ENCODE data around the gene TPO. TPM values are rescaled to one million over a fixed set of nuclear protein-coding genes. Genes with fewer than 3 reads are reported as not detected.

The TPO gene
- total RNA-seq, 2 donors from 2014 or later: 0.80 to 0.94 TPM

GRCh38 chr2:1483551-1483950 is 70.3 kb downstream of the TPO start:
- Histone ChIP-seq H3K36me3 (no peaks in the 10 kb centered on the region), H3K9me3 (no peaks in the 10 kb centered on the region), H3K27me3 (no peaks in the 10 kb centered on the region), H3K4me3 (no peak overlapping the region), H3K4me1 (no peaks in the 10 kb centered on the region), H3K9ac (ENCODE audit: low read depth in 2 of 2, low read length in 2 of 2) (no peak overlapping the region), H3K27ac (no peak overlapping the region)
- no peak for TF ChIP-seq CTCF (IDR thresholded peaks at IDR 0.05)
- DNase-seq: no peak
- intact Hi-C loops (cut with DNase I): no loop called here

- Histone ChIP-seq H3K27me3 (no peaks in the 10 kb centered on the region), H3K36me3 (no peaks in the 10 kb centered on the region), H3K9ac (ENCODE audit: low read depth in 2 of 2, low read length in 2 of 2) (no peak overlapping the region), H3K9me3 (no peaks in the 10 kb centered on the region), H3K27ac (no peak overlapping the region), H3K4me3 (no peak overlapping the region), H3K4me1 (no peaks in the 10 kb centered on the region)
- DNase-seq: no peak
- intact Hi-C loops (cut with DNase I): no loop called here
- no peak for TF ChIP-seq CTCF (IDR thresholded peaks at IDR 0.05)
Measured at GRCh38 chr2:1484131-1484884, 71.0 kb downstream of the TPO start.

- intact Hi-C loops (cut with DNase I): no loop called here
- Histone ChIP-seq H3K36me3 (no peaks in the 10 kb centered on the region), H3K27me3 (no peaks in the 10 kb centered on the region), H3K9ac (ENCODE audit: low read depth in 2 of 2, low read length in 2 of 2) (no peak overlapping the region), H3K4me1 (no peaks in the 10 kb centered on the region), H3K9me3 (no peaks in the 10 kb centered on the region), H3K27ac (no peak overlapping the region), H3K4me3 (no peak overlapping the region)
- TF ChIP-seq CTCF (IDR thresholded peaks at IDR 0.05): no peak
- no peak for DNase-seq
Measured at GRCh38 chr2:1486670-1487069, 73.4 kb downstream of the TPO start.

- H3K4me1 ChIP-seq: no peaks in the 10 kb centered on the region
- H3K4me3 ChIP-seq: no peak overlapping the region
- no peak for DNase-seq
- H3K27ac ChIP-seq: no peak overlapping the region
- H3K9me3 ChIP-seq: no peaks in the 10 kb centered on the region
- H3K27me3 ChIP-seq: no peaks in the 10 kb centered on the region
- intact Hi-C loops (cut with DNase I): no loop called here
- no peak for TF ChIP-seq CTCF (IDR thresholded peaks at IDR 0.05)
- no peaks in the 10 kb centered on the region for H3K36me3 ChIP-seq
- no peak overlapping the region for H3K9ac ChIP-seq (ENCODE audit: low read depth in 2 of 2, low read length in 2 of 2)
Measured at GRCh38 chr2:1487758-1488157, 74.5 kb downstream of the TPO start.

- intact Hi-C loops (cut with DNase I): no loop called here
- no peak overlapping the region for H3K27ac ChIP-seq
- DNase-seq: no peak
- H3K9ac ChIP-seq (ENCODE audit: low read depth in 2 of 2, low read length in 2 of 2): no peak overlapping the region
- H3K36me3 ChIP-seq: no peaks in the 10 kb centered on the region
- H3K4me3 ChIP-seq: no peak overlapping the region
- no peaks in the 10 kb centered on the region for H3K27me3 ChIP-seq
- no peak for TF ChIP-seq CTCF (IDR thresholded peaks at IDR 0.05)
- H3K4me1 ChIP-seq: no peaks in the 10 kb centered on the region
- H3K9me3 ChIP-seq: no peaks in the 10 kb centered on the region
Measured at GRCh38 chr2:1488181-1488671, 75.0 kb downstream of the TPO start.
